GM18511 (cell line): Measurements from ENCODE around the gene APOL6.
"Not testable (repeated sequence)": the region's sequence is repeated elsewhere in the genome, so short reads cannot be mapped to it uniquely, and the experiment has no call there.

Source experiments
- ATAC-seq: cut with Tn5 transposase; IDR thresholded peaks from one replicate; pipeline ENCODE4 v1.9.1; 2021; ENCODE audit warnings: mild to moderate bottlenecking, moderate library complexity; ENCODE audit not compliant: unreplicated experiment

APOL6 gene

DNA sequence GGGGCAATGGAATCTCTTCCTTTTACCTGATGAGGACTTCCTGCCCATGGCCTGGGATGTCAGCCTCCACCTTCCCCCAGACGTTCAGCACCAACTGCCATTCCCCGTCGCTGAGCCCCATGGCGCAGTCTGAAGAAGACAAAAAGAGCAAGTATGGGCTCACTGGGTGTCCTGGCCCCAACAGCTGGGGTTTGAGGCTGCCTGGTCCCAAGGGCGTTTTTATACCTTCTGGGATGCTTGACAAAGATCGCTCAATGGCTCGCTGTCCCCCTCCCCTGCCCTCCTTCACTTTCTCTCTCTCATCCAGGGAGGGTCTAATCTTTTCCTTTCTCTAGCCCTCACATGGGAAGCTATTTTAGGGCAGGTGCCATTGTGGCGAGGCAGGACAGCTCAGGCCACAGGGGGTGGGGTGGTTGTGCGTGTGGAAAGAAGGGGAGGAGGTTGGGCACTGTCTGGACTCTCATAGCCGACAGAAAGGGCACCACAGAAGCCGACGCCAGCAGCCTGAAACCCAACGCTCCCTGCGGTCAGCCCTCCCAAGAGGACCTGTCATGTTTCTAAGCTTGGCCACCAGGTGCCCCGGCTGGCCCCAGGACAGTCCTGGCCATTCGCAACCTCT, 31.0 kb upstream of the APOL6 start, which contains the start of gene MB:
Gene MB, minus strand, starts transcription at position 193 of the 619 bp plus-strand sequence. Its CDS starts 72 bp downstream, at position 121.
- no peak for ATAC-seq

- no peak for ATAC-seq
Measured at GRCh38 chr22:35618427-35619223, 29.6 kb upstream of the APOL6 start.

- no peak for ATAC-seq
Measured at GRCh38 chr22:35619336-35620094, 28.7 kb upstream of the APOL6 start.

GRCh38 chr22:35620624-35621251, 27.5 kb upstream of the APOL6 start:
- no peak for ATAC-seq

DNA sequence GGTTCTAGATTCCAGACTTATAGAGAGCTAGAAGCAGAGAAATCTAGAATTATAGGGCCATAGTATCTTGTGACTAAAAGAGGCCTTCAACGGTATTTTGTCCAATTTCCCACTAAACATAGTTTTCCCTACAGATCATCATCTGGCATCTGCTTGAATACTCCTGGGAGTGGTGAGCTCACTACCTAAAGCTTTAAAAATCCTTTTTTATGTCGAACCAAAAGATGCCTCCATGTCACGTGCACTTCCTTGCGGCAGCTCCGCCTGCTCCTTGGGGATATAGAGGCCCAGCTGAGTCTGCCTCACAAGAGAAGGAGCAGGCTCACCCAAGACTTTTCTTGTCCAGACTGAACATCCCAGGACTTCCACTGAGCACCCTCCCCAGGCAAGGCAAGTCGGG, 26.8 kb upstream of the APOL6 start:
- ATAC-seq = no peak

DNA sequence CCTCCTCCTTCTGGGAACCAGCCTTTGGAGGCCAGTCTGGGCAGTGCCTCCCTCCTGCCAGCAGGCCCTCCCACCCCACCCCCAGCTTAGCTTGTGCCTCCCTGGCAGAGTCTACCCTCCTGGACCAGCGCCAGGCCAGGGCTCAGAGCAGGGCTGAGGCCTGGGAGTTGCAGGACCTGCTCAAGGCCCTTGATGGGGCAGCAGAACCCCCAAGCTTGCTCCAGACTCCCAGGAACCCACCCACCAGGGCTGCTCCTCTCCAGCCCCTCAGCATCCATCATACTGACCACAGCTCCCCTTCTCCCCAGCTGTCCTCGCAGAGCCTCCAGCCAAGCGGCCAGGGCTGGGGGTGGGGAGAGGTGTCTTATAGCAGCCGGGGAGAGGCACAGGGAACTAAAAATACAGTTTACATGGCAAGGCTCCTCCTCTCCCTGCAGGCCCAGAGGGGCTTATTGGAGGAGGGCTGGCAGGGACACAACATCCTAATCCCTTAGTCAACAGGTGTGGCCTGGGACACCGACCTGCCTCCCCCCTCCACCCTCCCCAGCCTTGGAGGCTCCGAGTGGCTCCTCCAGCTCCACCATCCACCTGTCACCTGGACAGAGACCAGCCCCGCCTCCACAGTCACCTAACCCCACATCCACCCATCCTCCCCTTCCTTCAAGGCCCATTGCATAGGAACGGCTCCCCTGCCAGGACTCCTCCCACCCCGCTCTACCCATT, 25.9 kb upstream of the APOL6 start:
- no peak for ATAC-seq

DNA sequence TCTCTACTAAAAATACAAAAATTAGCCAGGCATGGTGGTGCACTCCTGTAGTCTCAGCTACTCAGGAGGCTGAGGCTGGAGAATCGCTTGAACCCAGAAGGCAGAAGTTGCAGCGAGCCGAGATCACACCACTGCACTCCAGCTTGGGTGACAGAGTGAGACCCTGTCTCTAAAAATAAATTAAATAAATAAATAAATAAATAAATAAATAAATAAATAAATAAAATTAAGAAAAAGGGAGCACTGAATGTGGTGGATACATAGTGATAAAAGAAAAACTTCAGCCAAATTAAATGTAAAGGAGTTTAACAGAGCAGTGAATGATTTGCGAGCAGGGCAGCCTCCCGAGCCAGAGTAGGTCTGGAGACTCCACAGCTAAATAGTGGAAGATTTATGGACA, 24.4 kb upstream of the APOL6 start:
- not testable (repeated sequence) for ATAC-seq

DNA sequence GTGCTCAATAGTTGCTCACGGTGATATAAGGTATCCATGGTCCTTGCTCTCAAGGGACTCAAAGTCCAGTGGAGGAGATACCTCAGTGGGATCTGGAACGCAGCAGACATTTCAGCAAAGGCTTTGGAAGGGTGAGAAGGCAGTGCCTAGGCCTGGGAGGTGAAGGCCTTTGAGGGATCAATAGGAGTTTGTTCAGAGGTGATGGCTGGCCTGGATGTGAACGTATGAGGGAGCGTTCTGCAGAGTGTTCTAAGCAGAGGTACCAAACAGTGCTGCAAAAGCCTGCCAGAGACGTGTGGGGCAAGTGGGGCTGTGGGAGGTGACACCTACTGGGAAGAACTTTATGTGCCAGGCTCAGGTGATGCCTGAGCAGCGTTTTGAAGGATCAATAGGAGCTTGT, 23.7 kb upstream of the APOL6 start:
- no peak for ATAC-seq

GRCh38 chr22:35625763-35626432, 22.3 kb upstream of the APOL6 start:
- ATAC-seq = no peak

- no peak for ATAC-seq
Measured at GRCh38 chr22:35627267-35628041, 20.8 kb upstream of the APOL6 start.

- no peak for ATAC-seq
Measured at GRCh38 chr22:35628732-35629131, 19.5 kb upstream of the APOL6 start.

DNA sequence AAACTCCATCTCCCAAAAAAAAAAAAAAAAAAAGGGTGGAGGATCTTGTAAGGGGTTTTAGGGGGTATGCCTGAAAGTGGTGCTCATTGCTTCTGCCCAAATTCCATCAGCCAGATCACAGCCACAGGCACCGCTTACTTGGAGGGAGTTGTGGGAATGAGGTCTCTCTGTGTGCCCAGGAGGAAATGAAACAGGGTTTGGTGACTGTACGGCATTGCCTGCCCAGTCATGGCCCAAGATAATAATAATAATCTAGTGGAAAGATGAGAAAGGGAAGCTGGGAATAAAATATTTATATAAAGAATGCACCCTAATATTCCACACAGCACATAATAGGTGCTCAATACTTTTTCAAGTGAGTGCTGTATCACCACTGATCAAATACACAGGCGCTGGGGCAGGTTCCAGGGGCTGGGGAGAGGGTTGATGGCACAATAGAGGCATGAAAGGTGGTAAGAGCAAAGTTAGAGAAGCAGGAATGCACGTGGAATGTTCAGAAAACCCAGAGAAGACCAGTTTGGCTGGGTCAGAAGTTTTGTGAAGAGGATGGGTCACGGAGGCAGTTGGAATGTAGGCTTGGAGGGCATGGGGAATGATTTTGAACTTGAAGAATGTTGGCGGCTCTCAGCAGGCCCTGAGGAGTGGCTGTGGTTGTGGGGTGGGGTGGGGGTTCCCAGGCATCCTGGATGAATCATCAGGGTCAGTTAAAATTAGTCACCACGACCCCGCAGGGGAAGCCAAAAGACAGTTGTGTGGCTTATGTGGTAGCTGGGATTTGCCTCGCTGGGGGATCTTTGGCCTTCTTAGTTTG, 18.6 kb upstream of the APOL6 start:
- ATAC-seq = no peak

GRCh38 chr22:35630387-35630793, 17.9 kb upstream of the APOL6 start:
- ATAC-seq = no peak

DNA sequence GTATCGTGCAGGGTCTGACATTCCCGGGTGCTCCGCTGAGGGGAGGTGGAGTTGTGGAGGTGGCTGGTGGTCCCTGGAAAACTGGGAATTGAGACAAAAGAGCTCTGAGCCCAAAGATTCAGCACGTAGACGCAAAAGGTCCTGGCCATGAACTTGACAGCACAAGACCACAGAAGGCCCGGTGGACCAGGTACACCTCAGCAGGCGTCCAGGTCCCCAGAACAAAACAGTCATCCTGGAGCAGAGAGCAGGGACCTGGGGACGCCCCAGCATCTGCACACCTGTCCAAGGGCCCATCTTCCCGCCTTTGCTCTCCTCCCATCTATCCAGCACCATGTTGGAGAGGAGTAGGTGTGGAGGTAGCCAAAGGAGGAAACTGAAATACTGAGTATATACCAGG, 17.4 kb upstream of the APOL6 start:
- no peak for ATAC-seq

DNA sequence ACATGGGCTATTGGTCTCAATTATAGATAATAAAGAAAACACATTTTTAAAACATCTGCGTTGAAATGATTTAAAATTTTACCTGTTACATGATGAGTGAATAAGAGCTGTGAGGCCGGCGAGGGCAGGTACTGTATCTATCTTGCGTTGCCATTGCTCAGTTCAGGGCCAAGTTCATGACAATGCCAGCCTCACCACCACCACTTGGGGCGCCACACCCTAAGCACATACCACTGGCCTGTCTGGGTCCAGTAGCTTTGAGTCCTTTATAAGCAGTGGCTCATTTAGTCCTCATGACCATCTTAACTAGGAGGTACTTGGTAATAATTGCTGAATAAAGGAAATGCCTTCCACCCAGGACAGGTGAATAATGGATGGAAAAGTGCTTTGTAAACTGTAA, 16.6 kb upstream of the APOL6 start:
- no peak for ATAC-seq

GRCh38 chr22:35632935-35633334, 15.3 kb upstream of the APOL6 start:
- ATAC-seq = no peak

DNA sequence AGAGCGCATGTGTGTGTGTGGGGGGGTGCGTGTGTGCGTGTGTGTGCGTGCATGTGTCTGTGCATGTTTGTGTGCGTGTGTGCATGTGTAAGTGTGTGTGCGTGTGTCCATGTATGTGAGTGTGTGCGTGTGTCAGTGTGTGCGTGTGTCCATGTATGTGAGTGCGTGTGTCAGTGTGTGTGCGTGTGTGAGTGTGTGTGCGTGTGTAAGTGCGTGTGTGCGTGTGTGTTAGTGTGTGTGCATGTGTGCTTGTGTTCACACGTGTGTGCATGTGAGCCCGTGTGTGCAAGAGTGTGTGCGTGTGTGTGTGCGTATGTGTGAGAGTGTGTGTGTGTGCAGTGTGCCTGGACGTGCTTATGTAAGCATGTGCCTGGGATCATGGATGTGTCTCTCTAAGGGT, 14.7 kb upstream of the APOL6 start:
- ATAC-seq = no peak

- no peak for ATAC-seq
Measured at GRCh38 chr22:35634015-35634414, 14.2 kb upstream of the APOL6 start.
